SK-N-SH (cell line): ENCODE data around the gene LRRC57. TPM values are rescaled to one million over a fixed set of nuclear protein-coding genes. Genes with fewer than 3 reads are reported as not detected.

Source experiments
- CTCF ChIA-PET: fragments of 300-600, 350-600 bp; formaldehyde crosslinking; extraction: SDS; loops from one replicate; lab custom pipeline; 2021; lab: Yijun Ruan, JAX
- POLR2A ChIA-PET: fragments of 350-600 bp; sonication (Branson Sonifier 250); formaldehyde crosslinking; extraction: SDS; loops from one replicate; lab custom pipeline; 2020; ENCODE audit warnings: antibody characterized with exemption, inconsistent platforms; lab: Yijun Ruan, JAX
- DNase-seq: peaks from one replicate; pipeline ENCODE4 v3.0.0; 2012
- H2AFZ ChIP-seq: fragments of 200-600 bp; sonication (generic); 2 replicates; pipeline ENCODE4 v1.8.1; 2016; ENCODE audit warnings: antibody characterized with exemption, mild to moderate bottlenecking, low read depth
- H3F3A ChIP-seq: fragments of 200-600 bp; sonication (generic); replicated peaks from 2 replicates; pipeline ENCODE3; 2016; ENCODE audit warnings: antibody characterized with exemption, mild to moderate bottlenecking; ENCODE audit not compliant: insufficient read depth
- H3K27ac ChIP-seq, 2 experiments: fragments of 200-500 bp in 1 of 2; fragments of 200-600 bp in 1 of 2; sonication (Bioruptor generic) in 1 of 2; sonication (generic), shearing (Covaris generic) in 1 of 2; 2 replicates each; pipeline versions ENCODE4 v1.5.1 to v1.6.1; 2014 to 2016; ENCODE audit warnings: low read depth in 2 of 2, inconsistent platforms in 1 of 2, low read length in 1 of 2, mild to moderate bottlenecking in 1 of 2, mixed read lengths in 1 of 2
- H3K27me3 ChIP-seq: fragments of 200-600 bp; sonication (generic), shearing (Covaris generic); 2 replicates; pipeline ENCODE4 v1.6.1; 2016; ENCODE audit warnings: mixed run types; ENCODE audit not compliant: insufficient read depth
- H3K36me3 ChIP-seq, 2 experiments: fragments of 200-500 bp in 1 of 2; fragments of 200-600 bp in 1 of 2; sonication (Bioruptor generic) in 1 of 2; sonication (generic) in 1 of 2; replicated peaks in 1 of 2; 2 replicates each; pipeline versions ENCODE3 to v1.5.1; 2014 to 2016; ENCODE audit warnings: low read length in 1 of 2, mild to moderate bottlenecking in 1 of 2; ENCODE audit not compliant: insufficient read depth in 2 of 2, control insufficient read depth in 1 of 2
- H3K4me1 ChIP-seq, 2 experiments: fragments of 200-500 bp in 1 of 2; fragments of 200-600 bp in 1 of 2; sonication (Bioruptor generic) in 1 of 2; sonication (generic), shearing (Covaris generic) in 1 of 2; 2 replicates each; pipeline versions ENCODE4 v1.5.1 to v1.6.1; 2014 to 2016; ENCODE audit warnings: low read depth in 1 of 2, low read length in 1 of 2, mixed run types in 1 of 2; ENCODE audit not compliant: insufficient read depth in 2 of 2, control insufficient read depth in 1 of 2
- H3K4me2 ChIP-seq: fragments of 200-600 bp; sonication (generic), shearing (Covaris generic); 2 replicates; pipeline ENCODE4 v1.6.1; 2017; ENCODE audit warnings: mixed run types
- H3K4me3 ChIP-seq, 2 experiments: fragments of 200-500 bp in 1 of 2; fragments of 200-600 bp in 1 of 2; sonication (Bioruptor generic) in 1 of 2; sonication (generic), shearing (Covaris generic) in 1 of 2; 2 replicates each; pipeline versions ENCODE4 v1.5.1 to v1.8.1; 2014 to 2016; ENCODE audit warnings: low read depth in 2 of 2, inconsistent platforms in 1 of 2, low read length in 1 of 2, mild to moderate bottlenecking in 1 of 2, mixed read lengths in 1 of 2, moderate library complexity in 1 of 2
- H3K79me2 ChIP-seq: fragments of 200-600 bp; sonication (generic); 2 replicates; pipeline ENCODE4 v1.8.1; 2017; ENCODE audit warnings: mild to moderate bottlenecking; ENCODE audit not compliant: insufficient read depth
- H3K9ac ChIP-seq: fragments of 200-600 bp; sonication (generic); 2 replicates; pipeline ENCODE4 v1.6.1; 2017; ENCODE audit warnings: mixed run types
- H3K9me2 ChIP-seq: fragments of 200-600 bp; sonication (generic); 2 replicates; pipeline ENCODE4 v1.6.1; 2017; ENCODE audit warnings: mixed run types
- H3K9me3 ChIP-seq: fragments of 200-600 bp; sonication (generic); 2 replicates; pipeline ENCODE4 v1.6.1; 2017; ENCODE audit warnings: mixed run types, mild to moderate bottlenecking, moderate library complexity
- H4K20me1 ChIP-seq: fragments of 200-600 bp; sonication (generic); 2 replicates; pipeline ENCODE4 v1.6.1; 2017; ENCODE audit warnings: mild to moderate bottlenecking, mixed run types; ENCODE audit not compliant: insufficient read depth
- CTCF ChIP-seq: fragments of 200-600 bp; sonication (generic); IDR thresholded peaks from 2 replicates; pipeline ENCODE4 v1.6.1; 2017; ENCODE audit warnings: antibody characterized with exemption, mild to moderate bottlenecking, moderate library complexity
- ELF1 ChIP-seq: IDR thresholded peaks from 2 replicates; pipeline ENCODE4 v1.4.0; 2012
- FOSL2 ChIP-seq: IDR thresholded peaks from 2 replicates; pipeline ENCODE4 v1.4.0; 2012; ENCODE audit warnings: low read depth, mild to moderate bottlenecking, moderate library complexity, borderline replicate concordance
- GATA2 ChIP-seq: sonication (generic); formaldehyde crosslinking; IDR thresholded peaks from 2 replicates; pipeline ENCODE4 v1.5.0; 2020; ENCODE audit warnings: mild to moderate bottlenecking, missing genetic modification reagents
- JUND ChIP-seq: IDR thresholded peaks from 2 replicates; pipeline ENCODE4 v1.4.0; 2012
- MEF2A ChIP-seq: IDR thresholded peaks from 2 replicates; pipeline ENCODE4 v1.4.0; 2012; ENCODE audit warnings: low read depth, borderline replicate concordance
- MXI1 ChIP-seq: IDR thresholded peaks from 2 replicates; pipeline ENCODE4 v1.6.1; 2012; ENCODE audit warnings: mild to moderate bottlenecking, low read depth, low read length, improper control_type of control experiment
- NFIC ChIP-seq: IDR thresholded peaks from 2 replicates; pipeline ENCODE4 v1.4.0; 2012; ENCODE audit warnings: borderline replicate concordance
- NRF1 ChIP-seq: IDR thresholded peaks from 2 replicates; pipeline ENCODE4 v1.6.1; 2012; ENCODE audit warnings: low read depth, mild to moderate bottlenecking, low read length
- PBX3 ChIP-seq: IDR thresholded peaks from 2 replicates; pipeline ENCODE4; 2012
- POLR2AphosphoS5 ChIP-seq: IDR thresholded peaks from 2 replicates; pipeline ENCODE4 v1.6.1; 2012; ENCODE audit warnings: low read depth, low read length
- RCOR1 ChIP-seq: fragments of 150-350 bp; IDR thresholded peaks from 2 replicates; pipeline ENCODE4 v1.6.1; 2017; ENCODE audit warnings: antibody characterized with exemption, low read length
- TAF1 ChIP-seq: IDR thresholded peaks from 2 replicates; pipeline ENCODE4 v1.6.1; 2012; ENCODE audit warnings: low read depth, mild to moderate bottlenecking, low read length, moderate library complexity, borderline replicate concordance
- USF1 ChIP-seq: IDR thresholded peaks from 2 replicates; pipeline ENCODE4 v1.4.0; 2012; ENCODE audit warnings: low read depth, borderline replicate concordance
- USF2 ChIP-seq: fragments of 150-350 bp; IDR thresholded peaks from 2 replicates; pipeline ENCODE4 v1.6.1; 2017; ENCODE audit warnings: antibody characterized with exemption, low read length, low read depth, borderline replicate concordance
- YY1 ChIP-seq: IDR thresholded peaks from 2 replicates; pipeline ENCODE4 v1.4.0; 2012; ENCODE audit warnings: low read depth, mild to moderate bottlenecking
- ZBTB33 ChIP-seq: IDR thresholded peaks from 2 replicates; pipeline ENCODE4 v1.4.0; 2012; ENCODE audit warnings: low read depth, borderline replicate concordance
- WGBS: methylation state at CpG from one replicate; pipeline ENCODE4 v1.1.6; 2017; ENCODE audit warnings: low lambda C conversion rate; 5-methylcytosine and 5-hydroxymethylcytosine counted together
- polyA plus RNA-seq, 3 experiments: library from polyadenylated mRNA; depleted of rRNA; stranded (reverse); fragments of >200 nt; gene quantifications; 2 replicates each; pipeline ENCODE4 v1.2.3, GENCODE V29; 2012

The LRRC57 gene
- polyA plus RNA-seq, 1 of the 3 experiments (the other 2 are of a cell fraction), result 6.4 TPM

- Histone ChIP-seq H3K4me3 (no peak overlapping the region), H3K27me3 (no peaks in the 10 kb centered on the region), H3K9ac (no peak overlapping the region), H2AFZ (no peak overlapping the region), H3K27ac (no peak overlapping the region), H3F3A (no peaks in the 10 kb centered on the region), H3K4me2 (no peak overlapping the region), H3K79me2 (peaks cover 40% of the 10 kb centered on the region), H3K36me3 (peaks cover 12 to 19% of the 10 kb centered on the region in 2 experiments), H3K9me3 (no peaks in the 10 kb centered on the region), H3K4me1 (peaks cover 11 to 13% of the 10 kb centered on the region in 2 experiments; a peak in 3 of 4 replicates), H4K20me1 (no peaks in the 10 kb centered on the region), H3K9me2 (no peaks in the 10 kb centered on the region)
- DNase-seq, result no peak
- 96% methylated on average over 4 of the region's 4 CpGs for WGBS
- POLR2A ChIA-PET, result no interaction called here
- TF ChIP-seq TAF1 (no peak), NRF1 (no peak), POLR2AphosphoS5 (no peak), USF2 (no peak), ZBTB33 (no peak), RCOR1 (no peak), CTCF (no peak), ELF1 (no peak), YY1 (no peak), MXI1 (no peak), FOSL2 (no peak), JUND (no peak), NFIC (no peak), GATA2 (no peak), USF1 (no peak), PBX3 (no peak), MEF2A (no peak)
- CTCF ChIA-PET, result interaction anchor here (0.7 to 1.3 kb wide), 3 partner anchors 9 to 503 kb away, joined by 3 to 4 read pairs (median 3); no protein-coding TSS in a partner anchor
Measured at GRCh38 chr15:42544853-42545629, 3.6 kb downstream of the LRRC57 start.
